CD4-positive, alpha-beta T cell (primary cell): Measurements from ENCODE around the gene SNTG2. TPM values are rescaled to one million over a fixed set of nuclear protein-coding genes. Genes with fewer than 3 reads are reported as not detected.

Source experiments
- ATAC-seq: fragments of 200-7000 bp; cut with Tn5 transposase; one replicate; pipeline ENCODE4 v1.10.0; 2022; ENCODE audit warnings: mild to moderate bottlenecking; ENCODE audit not compliant: poor library complexity
- CTCF ChIA-PET: fragments of 350-600 bp; sonication (Branson Sonifier 250); formaldehyde crosslinking; loops from one replicate; lab custom pipeline; 2021; ENCODE audit warnings: antibody characterized with exemption, inconsistent platforms; lab: Charles Lee
- POLR2A ChIA-PET: fragments of 350-600 bp; sonication (Branson Sonifier 250); formaldehyde crosslinking; loops from one replicate; lab custom pipeline; 2021; ENCODE audit warnings: antibody characterized with exemption, inconsistent platforms; lab: Charles Lee
- DNase-seq, 14 experiments: peaks; one replicate each; pipeline ENCODE4 v3.0.0-alpha.2; 2013 to 2020; ENCODE audit warnings: mixed read lengths in 2 of 14
- H3K27ac ChIP-seq, 2 donors: one replicate each; pipeline versions ENCODE4 v1.5.1 to v1.7.0; 2013; ENCODE audit warnings: low read length in 2 of 2, low read depth in 1 of 2, mild to moderate bottlenecking in 1 of 2
- H3K27me3 ChIP-seq, 2 experiments: 1 replicate in 1 of 2; 2 replicates in 1 of 2; pipeline versions ENCODE4 v1.6.1 to v1.7.0; 2013; ENCODE audit warnings: low read length in 2 of 2, control low read depth in 1 of 2, mild to moderate bottlenecking in 1 of 2, moderate library complexity in 1 of 2; ENCODE audit not compliant: insufficient read depth in 2 of 2, control insufficient read depth in 1 of 2
- H3K36me3 ChIP-seq: one replicate; pipeline ENCODE4 v1.6.1; 2013; ENCODE audit warnings: low read length, control low read depth; ENCODE audit not compliant: insufficient read depth
- H3K4me1 ChIP-seq: one replicate; pipeline ENCODE4 v1.6.1; 2013; ENCODE audit warnings: low read length, control low read depth; ENCODE audit not compliant: insufficient read depth
- H3K4me3 ChIP-seq: one replicate; pipeline ENCODE4 v1.5.1; 2013; ENCODE audit warnings: mild to moderate bottlenecking, low read length, moderate library complexity
- H3K9me3 ChIP-seq, 2 experiments: 1 replicate in 1 of 2; 2 replicates in 1 of 2; pipeline versions ENCODE4 v1.6.1 to v1.7.0; 2013; ENCODE audit warnings: low read length in 2 of 2, mild to moderate bottlenecking in 2 of 2, control low read depth in 1 of 2, moderate library complexity in 1 of 2; ENCODE audit not compliant: control insufficient read depth in 1 of 2, insufficient read depth in 1 of 2
- H3K27ac Mint-ChIP-seq: one replicate; pipeline ENCODE4 v1.8.0; 2020; ENCODE audit warnings: mixed read lengths
- H3K27me3 Mint-ChIP-seq: one replicate; pipeline ENCODE4 v1.8.0; 2021; ENCODE audit warnings: mixed read lengths
- H3K36me3 Mint-ChIP-seq: one replicate; pipeline ENCODE4 v1.8.0; 2021; ENCODE audit warnings: low read depth, mixed read lengths
- H3K4me1 Mint-ChIP-seq: one replicate; pipeline ENCODE4 v1.8.0; 2021; ENCODE audit warnings: low read depth, mixed read lengths
- H3K4me3 Mint-ChIP-seq: one replicate; pipeline ENCODE4 v1.8.0; 2020; ENCODE audit warnings: mild to moderate bottlenecking, mixed read lengths
- H3K9me3 Mint-ChIP-seq: one replicate; pipeline ENCODE4 v1.8.0; 2020; ENCODE audit warnings: mixed read lengths
- intact Hi-C, 2 experiments: fragments of 100-400 bp; cut with DNase I in 1 of 2; cut with micrococcal nuclease in 1 of 2; formaldehyde crosslinking; loops; one replicate each; pipeline versions ENCODE4 v1.15.1 to v1.9.0; 2023 to 2025; cut with DNase I, micrococcal nuclease
- total RNA-seq, 174 experiments: library from RNA in 2 of 174; stranded (reverse) in 2 of 174; gene quantifications; one replicate each; pipeline ENCODE4 v1.2.3 and lab custom pipeline; 2021 to 2026
- TF ChIP-seq, protein P1 (sequence below): fragments of 200-600 bp; IDR thresholded peaks from one replicate; pipeline ENCODE4 v1.8.0; 2022; ENCODE audit warnings: antibody characterized with exemption, mild to moderate bottlenecking

The SNTG2 gene
- total RNA-seq, 2 experiments from 2014 or later: 1.1 to 1.5 TPM

DNA sequence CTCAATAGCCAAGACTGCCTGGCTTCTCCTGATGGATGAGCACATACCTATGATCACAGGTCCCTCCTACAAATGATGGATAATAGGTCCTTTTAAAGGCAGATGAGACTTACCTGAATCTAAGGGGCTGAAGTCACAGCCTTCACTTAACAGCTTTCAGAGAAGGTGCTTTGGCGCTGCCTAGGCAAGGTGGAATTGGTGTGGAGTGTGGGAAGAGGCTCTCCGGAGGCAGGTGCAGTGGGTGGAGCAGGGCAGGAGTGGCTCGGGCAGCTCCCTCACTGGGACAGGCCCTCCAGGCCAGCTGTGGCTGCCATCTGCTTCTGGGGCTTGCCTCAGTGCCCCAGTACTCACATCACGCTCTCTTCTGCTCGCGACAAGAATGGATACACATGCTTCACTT, 363.6 kb downstream of the SNTG2 start:
- Histone ChIP-seq H3K4me3 (no peak overlapping the region), H3K36me3 (no peaks in the 10 kb centered on the region), H3K27me3 (peaks cover 0 to 6% of the 10 kb centered on the region in 2 experiments), H3K4me1 (no peaks in the 10 kb centered on the region), H3K27ac (no peak overlapping the region), H3K9me3 (peaks cover 0 to 14% of the 10 kb centered on the region in 2 experiments)
- intact Hi-C loops: no loop called here
- ChIA-PET POLR2A (no interaction called here), CTCF (no interaction called here)
- H3K27me3 Mint-ChIP-seq: peaks cover 5% of the 10 kb centered on the region
- DNase-seq (no peak), ATAC-seq (no peak)
- H3K4me1 Mint-ChIP-seq: no peaks in the 10 kb centered on the region
- H3K4me3 Mint-ChIP-seq: no peak overlapping the region
- no peak overlapping the region for H3K27ac Mint-ChIP-seq
- H3K9me3 Mint-ChIP-seq: no peaks in the 10 kb centered on the region
- no peaks in the 10 kb centered on the region for H3K36me3 Mint-ChIP-seq
- TF ChIP-seq, protein P1, sequence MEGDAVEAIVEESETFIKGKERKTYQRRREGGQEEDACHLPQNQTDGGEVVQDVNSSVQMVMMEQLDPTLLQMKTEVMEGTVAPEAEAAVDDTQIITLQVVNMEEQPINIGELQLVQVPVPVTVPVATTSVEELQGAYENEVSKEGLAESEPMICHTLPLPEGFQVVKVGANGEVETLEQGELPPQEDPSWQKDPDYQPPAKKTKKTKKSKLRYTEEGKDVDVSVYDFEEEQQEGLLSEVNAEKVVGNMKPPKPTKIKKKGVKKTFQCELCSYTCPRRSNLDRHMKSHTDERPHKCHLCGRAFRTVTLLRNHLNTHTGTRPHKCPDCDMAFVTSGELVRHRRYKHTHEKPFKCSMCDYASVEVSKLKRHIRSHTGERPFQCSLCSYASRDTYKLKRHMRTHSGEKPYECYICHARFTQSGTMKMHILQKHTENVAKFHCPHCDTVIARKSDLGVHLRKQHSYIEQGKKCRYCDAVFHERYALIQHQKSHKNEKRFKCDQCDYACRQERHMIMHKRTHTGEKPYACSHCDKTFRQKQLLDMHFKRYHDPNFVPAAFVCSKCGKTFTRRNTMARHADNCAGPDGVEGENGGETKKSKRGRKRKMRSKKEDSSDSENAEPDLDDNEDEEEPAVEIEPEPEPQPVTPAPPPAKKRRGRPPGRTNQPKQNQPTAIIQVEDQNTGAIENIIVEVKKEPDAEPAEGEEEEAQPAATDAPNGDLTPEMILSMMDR: no peak

DNA sequence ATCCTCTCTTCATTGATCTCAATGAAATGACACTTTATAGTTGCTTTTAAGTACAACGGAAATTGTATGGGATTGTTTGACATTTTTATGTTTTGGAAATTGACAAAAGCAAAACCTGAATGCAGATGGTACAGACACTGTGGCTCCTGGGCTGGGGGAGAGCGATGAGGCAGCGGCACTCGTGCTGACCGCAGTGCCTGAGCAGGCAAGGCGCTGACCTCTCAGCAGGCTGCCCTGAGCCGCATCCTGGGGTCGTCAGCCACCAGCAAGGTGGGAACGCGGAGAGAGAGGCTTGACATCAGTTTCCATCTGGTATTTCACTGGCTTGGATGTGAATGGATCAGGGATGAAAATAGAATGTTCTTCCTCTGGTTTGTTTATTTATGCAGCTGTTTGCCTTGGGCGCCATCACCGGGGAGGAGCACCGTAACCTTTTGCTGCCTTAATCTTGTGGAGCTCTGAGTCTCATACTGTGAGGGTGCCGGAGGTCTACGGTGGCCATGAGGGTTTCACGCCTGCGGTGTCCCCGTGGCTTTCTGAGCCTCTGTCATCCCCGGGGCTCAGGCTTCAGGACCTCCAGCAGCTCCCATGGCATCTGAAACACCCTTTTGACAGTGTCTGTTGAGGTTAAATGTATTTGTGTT, 367.8 kb downstream of the SNTG2 start:
- intact Hi-C loops: no loop called here
- POLR2A ChIA-PET: no interaction called here
- H3K36me3 ChIP-seq: no peaks in the 10 kb centered on the region
- H3K4me3 ChIP-seq: no peak overlapping the region
- no peak for ATAC-seq
- H3K27me3 Mint-ChIP-seq: peaks cover 5% of the 10 kb centered on the region
- no peak overlapping the region for H3K27ac Mint-ChIP-seq
- CTCF ChIA-PET: no interaction called here
- peaks cover 0 to 2% of the 10 kb centered on the region in 2 experiments for H3K27me3 ChIP-seq
- TF ChIP-seq, protein P1: no peak
- H3K9me3 ChIP-seq: peaks cover 0 to 10% of the 10 kb centered on the region in 2 experiments
- no peak overlapping the region for H3K4me3 Mint-ChIP-seq
- no peaks in the 10 kb centered on the region for H3K9me3 Mint-ChIP-seq
- H3K4me1 Mint-ChIP-seq: no peaks in the 10 kb centered on the region
- no peaks in the 10 kb centered on the region for H3K4me1 ChIP-seq
- H3K36me3 Mint-ChIP-seq: no peaks in the 10 kb centered on the region
- no peak for DNase-seq
- H3K27ac ChIP-seq: no peak overlapping the region

DNA sequence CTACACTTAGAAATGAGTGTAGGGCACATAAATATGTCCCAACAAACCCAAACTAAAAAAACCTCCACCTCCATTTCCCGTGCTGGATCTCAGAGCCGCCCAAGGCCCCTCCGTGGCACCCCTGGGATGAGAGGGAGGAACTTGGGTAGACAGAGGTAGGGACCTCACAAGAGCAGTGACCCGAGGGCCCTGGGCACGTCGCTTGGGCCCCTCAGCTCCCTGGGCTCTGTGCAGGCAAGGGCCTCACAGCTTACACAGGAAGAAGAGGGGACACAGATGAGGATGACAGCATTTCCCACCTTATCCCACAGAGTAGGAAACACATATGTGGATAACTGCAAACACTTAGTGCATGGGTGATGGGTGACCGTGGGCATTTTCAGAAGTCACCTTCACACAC, 368.7 kb downstream of the SNTG2 start:
- Histone ChIP-seq H3K4me3 (no peak overlapping the region), H3K27me3 (peaks cover 0 to 2% of the 10 kb centered on the region in 2 experiments), H3K9me3 (peaks cover 0 to 7% of the 10 kb centered on the region in 2 experiments), H3K27ac (no peak overlapping the region), H3K4me1 (no peaks in the 10 kb centered on the region), H3K36me3 (no peaks in the 10 kb centered on the region)
- H3K36me3 Mint-ChIP-seq: no peaks in the 10 kb centered on the region
- no peak overlapping the region for H3K4me3 Mint-ChIP-seq
- H3K27ac Mint-ChIP-seq: no peak overlapping the region
- TF ChIP-seq, protein P1: no peak
- H3K9me3 Mint-ChIP-seq: no peaks in the 10 kb centered on the region
- ChIA-PET CTCF (no interaction called here), POLR2A (no interaction called here)
- intact Hi-C loops: no loop called here
- ATAC-seq (no peak), DNase-seq (no peak)
- peaks cover 5% of the 10 kb centered on the region for H3K27me3 Mint-ChIP-seq
- no peaks in the 10 kb centered on the region for H3K4me1 Mint-ChIP-seq
